RWPE1 (cell line): ENCODE results near the gene EDRF1.

Experiments
- CTCF ChIA-PET: fragments of 350-600 bp; sonication (Branson Sonifier 250); formaldehyde crosslinking; extraction: SDS; loops from one replicate; lab custom pipeline; 2021; lab: Yijun Ruan, JAX
- POLR2A ChIA-PET: fragments of 400-600 bp; formaldehyde crosslinking; extraction: SDS; loops from one replicate; lab custom pipeline; 2020; ENCODE audit warnings: antibody characterized with exemption; ENCODE audit not compliant: low non-redundant PET; lab: Yijun Ruan, JAX
- DNase-seq: peaks from one replicate; pipeline ENCODE4 v3.0.0; 2012; ENCODE audit warnings: low spot score
- H3K27ac ChIP-seq: fragments of 450-650 bp; 2 replicates; pipeline ENCODE4 v1.5.1; 2017
- TF ChIP-seq, protein P1 (sequence below): fragments of 450-650 bp; conservative IDR thresholded peaks from 2 replicates; pipeline ENCODE4 v1.5.1; 2017; ENCODE audit warnings: low read depth, mild to moderate bottlenecking

EDRF1 gene

DNA sequence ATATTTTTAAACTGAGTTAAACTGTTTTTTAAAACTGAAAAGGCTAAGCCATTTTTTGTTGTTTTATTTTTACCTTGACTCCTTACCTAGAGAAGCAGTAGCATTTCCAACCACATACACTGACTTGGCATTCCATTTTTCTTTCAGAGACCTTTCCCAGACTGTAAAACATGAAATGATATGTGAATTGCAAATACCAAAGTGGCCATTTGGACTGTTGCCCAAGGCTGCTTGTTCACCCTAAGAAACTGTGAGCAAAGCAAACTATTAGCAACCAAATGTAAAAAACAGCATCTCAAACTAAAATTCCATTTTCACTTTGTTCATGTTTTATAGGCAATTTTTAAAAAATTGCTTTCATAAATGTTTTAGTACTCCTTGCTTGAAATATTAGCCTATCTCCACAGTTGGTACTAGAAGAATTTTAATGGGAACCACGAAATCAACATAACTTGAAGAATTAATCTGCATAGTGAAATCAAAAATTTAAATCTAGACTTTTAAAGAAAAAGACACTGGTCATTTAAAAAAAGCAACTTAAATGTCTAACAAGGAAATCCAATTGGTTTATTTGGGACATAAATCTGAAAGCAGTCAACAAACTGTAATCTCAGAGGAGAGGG, 92.7 kb downstream of the EDRF1 start:
- CTCF ChIA-PET: no interaction called here
- POLR2A ChIA-PET: no interaction called here

More for the DNA sequence above, 92.7 kb downstream of the EDRF1 start:
- TF ChIP-seq, protein P1, sequence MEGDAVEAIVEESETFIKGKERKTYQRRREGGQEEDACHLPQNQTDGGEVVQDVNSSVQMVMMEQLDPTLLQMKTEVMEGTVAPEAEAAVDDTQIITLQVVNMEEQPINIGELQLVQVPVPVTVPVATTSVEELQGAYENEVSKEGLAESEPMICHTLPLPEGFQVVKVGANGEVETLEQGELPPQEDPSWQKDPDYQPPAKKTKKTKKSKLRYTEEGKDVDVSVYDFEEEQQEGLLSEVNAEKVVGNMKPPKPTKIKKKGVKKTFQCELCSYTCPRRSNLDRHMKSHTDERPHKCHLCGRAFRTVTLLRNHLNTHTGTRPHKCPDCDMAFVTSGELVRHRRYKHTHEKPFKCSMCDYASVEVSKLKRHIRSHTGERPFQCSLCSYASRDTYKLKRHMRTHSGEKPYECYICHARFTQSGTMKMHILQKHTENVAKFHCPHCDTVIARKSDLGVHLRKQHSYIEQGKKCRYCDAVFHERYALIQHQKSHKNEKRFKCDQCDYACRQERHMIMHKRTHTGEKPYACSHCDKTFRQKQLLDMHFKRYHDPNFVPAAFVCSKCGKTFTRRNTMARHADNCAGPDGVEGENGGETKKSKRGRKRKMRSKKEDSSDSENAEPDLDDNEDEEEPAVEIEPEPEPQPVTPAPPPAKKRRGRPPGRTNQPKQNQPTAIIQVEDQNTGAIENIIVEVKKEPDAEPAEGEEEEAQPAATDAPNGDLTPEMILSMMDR: no peak
- H3K27ac ChIP-seq: no peak overlapping the region
- DNase-seq: no peak
